ENCODE results near the gene KIF1A. TPM values are rescaled to one million over a fixed set of nuclear protein-coding genes. Genes with fewer than 3 reads are reported as not detected.

The KIF1A gene
- total RNA-seq, 1 experiment from 2014 or later = not detected

DNA sequence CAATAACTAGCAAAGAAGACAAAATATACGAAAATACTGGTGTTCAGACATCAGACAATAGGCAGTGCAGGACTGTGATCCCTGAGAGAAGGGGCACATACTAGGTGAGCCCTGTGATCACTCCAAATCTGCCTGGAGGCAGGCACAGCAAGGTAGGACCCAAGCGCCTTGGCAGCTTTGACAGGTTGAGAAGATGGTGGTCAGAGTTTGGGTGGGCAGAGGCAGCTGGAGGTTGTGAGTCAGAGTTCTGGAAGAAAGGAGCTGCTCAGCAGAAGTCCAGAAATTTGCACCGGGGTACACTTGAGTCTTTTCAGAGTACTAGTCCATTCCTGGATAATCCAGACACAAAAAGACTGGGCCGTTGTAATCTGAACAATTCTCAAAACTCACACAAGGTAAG, 14.0 kb downstream of the KIF1A start:
- BruUV-seq (replicated peaks) = no TSS peak
- Histone ChIP-seq H3F3A (ENCODE audit: low read length, unreplicated experiment) (no peaks in the 10 kb centered on the region), H3K27me3 (ENCODE audit: low read length) (peaks cover 52% of the 10 kb centered on the region), H3K9me2 (replicated peaks; ENCODE audit: low read length) (no peaks in the 10 kb centered on the region), H3K4me2 (ENCODE audit: low read length) (no peak overlapping the region), H3K79me2 (ENCODE audit: low read length) (no peaks in the 10 kb centered on the region), H3K9me3 (ENCODE audit: low read length) (no peaks in the 10 kb centered on the region), H3K36me3 (ENCODE audit: low read depth, low read length) (no peaks in the 10 kb centered on the region), H3K27ac (ENCODE audit: low read length) (no peak overlapping the region), H2AFZ (ENCODE audit: low read length) (no peak overlapping the region), H4K20me1 (ENCODE audit: low read length) (no peaks in the 10 kb centered on the region), H3K4me1 (ENCODE audit: insufficient read depth, low read length) (no peaks in the 10 kb centered on the region), H3K9ac (ENCODE audit: low read length) (no peak overlapping the region), H3K4me3 (ENCODE audit: low read length) (no peak overlapping the region)
- CTCF ChIA-PET = no interaction called here
- TF ChIP-seq, protein P1, sequence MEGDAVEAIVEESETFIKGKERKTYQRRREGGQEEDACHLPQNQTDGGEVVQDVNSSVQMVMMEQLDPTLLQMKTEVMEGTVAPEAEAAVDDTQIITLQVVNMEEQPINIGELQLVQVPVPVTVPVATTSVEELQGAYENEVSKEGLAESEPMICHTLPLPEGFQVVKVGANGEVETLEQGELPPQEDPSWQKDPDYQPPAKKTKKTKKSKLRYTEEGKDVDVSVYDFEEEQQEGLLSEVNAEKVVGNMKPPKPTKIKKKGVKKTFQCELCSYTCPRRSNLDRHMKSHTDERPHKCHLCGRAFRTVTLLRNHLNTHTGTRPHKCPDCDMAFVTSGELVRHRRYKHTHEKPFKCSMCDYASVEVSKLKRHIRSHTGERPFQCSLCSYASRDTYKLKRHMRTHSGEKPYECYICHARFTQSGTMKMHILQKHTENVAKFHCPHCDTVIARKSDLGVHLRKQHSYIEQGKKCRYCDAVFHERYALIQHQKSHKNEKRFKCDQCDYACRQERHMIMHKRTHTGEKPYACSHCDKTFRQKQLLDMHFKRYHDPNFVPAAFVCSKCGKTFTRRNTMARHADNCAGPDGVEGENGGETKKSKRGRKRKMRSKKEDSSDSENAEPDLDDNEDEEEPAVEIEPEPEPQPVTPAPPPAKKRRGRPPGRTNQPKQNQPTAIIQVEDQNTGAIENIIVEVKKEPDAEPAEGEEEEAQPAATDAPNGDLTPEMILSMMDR (conservative IDR thresholded peaks at IDR 0.05; ENCODE audit: low read depth, low read length) = no peak
- no peak for TF ChIP-seq EZH2phosphoT487 (IDR thresholded peaks at IDR 0.05; ENCODE audit: borderline replicate concordance, low read length)
- TF ChIP-seq EZH2 (IDR thresholded peaks at IDR 0.05; ENCODE audit: low read length, unreplicated experiment) = no peak
- no peak for DNase-seq
- no peak for ATAC-seq
- intact Hi-C loops (cut with micrococcal nuclease) = no loop called here
- POLR2A ChIA-PET (ENCODE audit: unreplicated experiment) = no interaction called here

DNA sequence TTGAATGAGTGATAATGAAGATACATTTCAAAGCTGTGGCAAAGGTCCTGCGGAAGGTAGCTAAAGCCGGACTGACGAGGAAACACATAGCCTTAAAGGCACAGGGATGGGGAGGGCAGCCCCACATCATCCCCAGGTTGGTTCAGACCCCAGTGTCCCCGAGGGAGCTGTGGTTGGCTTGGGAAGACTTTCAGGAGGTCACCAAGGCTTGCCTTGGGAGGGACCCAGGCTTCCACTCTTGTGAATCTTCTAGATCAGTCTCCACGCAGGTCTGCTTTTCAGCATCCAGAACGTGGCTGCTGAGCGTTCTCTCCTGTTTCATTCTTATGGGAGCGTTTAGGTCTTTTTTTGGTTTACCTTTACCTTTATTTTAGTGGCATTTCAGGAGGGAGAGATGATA, 16.8 kb downstream of the KIF1A start:
- Histone ChIP-seq H3K27me3 (ENCODE audit: low read length) (peaks cover 74% of the 10 kb centered on the region), H3K4me1 (ENCODE audit: insufficient read depth, low read length) (no peaks in the 10 kb centered on the region), H4K20me1 (ENCODE audit: low read length) (no peaks in the 10 kb centered on the region), H3K4me2 (ENCODE audit: low read length) (no peak overlapping the region), H3K79me2 (ENCODE audit: low read length) (no peaks in the 10 kb centered on the region), H3K9me3 (ENCODE audit: low read length) (no peaks in the 10 kb centered on the region), H3K36me3 (ENCODE audit: low read depth, low read length) (no peaks in the 10 kb centered on the region), H3K4me3 (ENCODE audit: low read length) (no peak overlapping the region), H3K9me2 (replicated peaks; ENCODE audit: low read length) (no peaks in the 10 kb centered on the region), H3K9ac (ENCODE audit: low read length) (no peak overlapping the region), H3K27ac (ENCODE audit: low read length) (no peak overlapping the region), H2AFZ (ENCODE audit: low read length) (no peak overlapping the region), H3F3A (ENCODE audit: low read length, unreplicated experiment) (no peaks in the 10 kb centered on the region)
- ATAC-seq (no peak), DNase-seq (no peak)
- CTCF ChIA-PET = no interaction called here
- POLR2A ChIA-PET (ENCODE audit: unreplicated experiment) = no interaction called here
- BruUV-seq (replicated peaks) = no TSS peak
- TF ChIP-seq EZH2 (IDR thresholded peaks at IDR 0.05; ENCODE audit: low read length, unreplicated experiment) = no peak
- TF ChIP-seq EZH2phosphoT487 (IDR thresholded peaks at IDR 0.05; ENCODE audit: borderline replicate concordance, low read length) = no peak
- TF ChIP-seq, protein P1 (conservative IDR thresholded peaks at IDR 0.05; ENCODE audit: low read depth, low read length) = no peak
- intact Hi-C loops (cut with micrococcal nuclease) = no loop called here

- H3K4me1 ChIP-seq (ENCODE audit: insufficient read depth, low read length) = no peaks in the 10 kb centered on the region
- no peaks in the 10 kb centered on the region for H3K9me3 ChIP-seq (ENCODE audit: low read length)
- peaks cover 94% of the 10 kb centered on the region for H3K27me3 ChIP-seq (ENCODE audit: low read length)
- intact Hi-C loops (cut with micrococcal nuclease) = no loop called here
- H3K79me2 ChIP-seq (ENCODE audit: low read length) = no peaks in the 10 kb centered on the region
- BruUV-seq (replicated peaks) = no TSS peak
- ChIA-PET POLR2A (ENCODE audit: unreplicated experiment) (no interaction called here), CTCF (no interaction called here)
- DNase-seq (no peak), ATAC-seq (no peak)
- H3K9me2 ChIP-seq (replicated peaks; ENCODE audit: low read length) = no peaks in the 10 kb centered on the region
- H3K36me3 ChIP-seq (ENCODE audit: low read depth, low read length) = no peaks in the 10 kb centered on the region
- H3F3A ChIP-seq (ENCODE audit: low read length, unreplicated experiment) = no peaks in the 10 kb centered on the region
- no peak overlapping the region for H3K27ac ChIP-seq (ENCODE audit: low read length)
- no peak overlapping the region for H3K4me3 ChIP-seq (ENCODE audit: low read length)
- H3K9ac ChIP-seq (ENCODE audit: low read length) = no peak overlapping the region
- H2AFZ ChIP-seq (ENCODE audit: low read length) = no peak overlapping the region
- TF ChIP-seq EZH2 (IDR thresholded peaks at IDR 0.05; ENCODE audit: low read length, unreplicated experiment) (no peak), EZH2phosphoT487 (IDR thresholded peaks at IDR 0.05; ENCODE audit: borderline replicate concordance, low read length) (no peak)
- TF ChIP-seq, protein P1 (conservative IDR thresholded peaks at IDR 0.05; ENCODE audit: low read depth, low read length) = no peak
- H3K4me2 ChIP-seq (ENCODE audit: low read length) = no peak overlapping the region
- no peaks in the 10 kb centered on the region for H4K20me1 ChIP-seq (ENCODE audit: low read length)
Measured at GRCh38 chr2:240799033-240799820, 20.8 kb downstream of the KIF1A start.
